ENCODE results near the gene AOPEP.

Gene AOPEP

DNA sequence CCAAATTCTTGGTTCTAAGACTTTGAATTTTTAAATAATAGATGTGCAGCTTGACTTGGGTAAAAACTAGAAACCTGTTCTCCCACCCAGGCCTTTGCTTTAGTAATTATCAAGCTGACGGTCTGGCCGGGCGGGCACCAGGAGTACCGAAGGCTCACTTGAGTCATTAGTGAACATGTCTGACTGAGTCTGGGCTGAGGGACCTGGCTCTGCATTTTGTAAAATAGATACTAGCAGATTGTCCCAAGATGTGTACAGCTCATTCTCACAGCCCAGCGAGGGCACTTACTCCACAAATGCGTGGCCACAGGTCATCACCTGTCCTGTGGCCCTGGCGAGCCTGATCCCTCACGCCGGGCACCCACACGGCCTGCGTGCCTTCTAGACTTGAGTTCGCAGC is 374.8 kb downstream of the AOPEP start:
- TF ChIP-seq CTCF (IDR thresholded peaks at IDR 0.05; ENCODE audit: low read depth, low read length) = no peak
- DNase-seq (ENCODE audit: extremely low read depth, low read depth) = no peak

DNA sequence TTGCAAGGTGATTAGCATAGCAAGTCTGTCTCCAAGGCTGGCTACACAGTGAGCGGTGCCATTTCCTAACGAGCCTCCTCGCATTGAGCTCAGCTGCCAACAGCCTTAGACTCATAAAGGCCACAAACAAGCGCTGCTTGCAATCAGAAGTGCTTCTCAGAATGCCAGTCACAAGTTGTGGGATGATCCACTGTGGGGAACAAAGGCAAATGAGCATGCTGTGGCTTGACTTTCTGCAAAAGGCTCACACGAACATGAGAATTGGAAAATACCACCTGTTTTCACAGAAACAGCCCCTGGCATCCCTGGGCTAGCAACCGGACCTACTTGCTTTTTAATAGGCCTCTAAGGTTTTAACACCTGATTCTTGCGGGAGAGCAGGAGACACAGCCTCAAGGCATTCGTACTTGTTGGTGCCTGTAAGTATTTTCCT is 375.5 kb downstream of the AOPEP start:
- no peak for DNase-seq (ENCODE audit: extremely low read depth, low read depth)
- TF ChIP-seq CTCF (IDR thresholded peaks at IDR 0.05; ENCODE audit: low read depth, low read length) = no peak

GRCh38 chr9:95102572-95102971 is 376.1 kb downstream of the AOPEP start:
- TF ChIP-seq CTCF (IDR thresholded peaks at IDR 0.05; ENCODE audit: low read depth, low read length) = no peak
- DNase-seq (ENCODE audit: extremely low read depth, low read depth) = no peak

DNA sequence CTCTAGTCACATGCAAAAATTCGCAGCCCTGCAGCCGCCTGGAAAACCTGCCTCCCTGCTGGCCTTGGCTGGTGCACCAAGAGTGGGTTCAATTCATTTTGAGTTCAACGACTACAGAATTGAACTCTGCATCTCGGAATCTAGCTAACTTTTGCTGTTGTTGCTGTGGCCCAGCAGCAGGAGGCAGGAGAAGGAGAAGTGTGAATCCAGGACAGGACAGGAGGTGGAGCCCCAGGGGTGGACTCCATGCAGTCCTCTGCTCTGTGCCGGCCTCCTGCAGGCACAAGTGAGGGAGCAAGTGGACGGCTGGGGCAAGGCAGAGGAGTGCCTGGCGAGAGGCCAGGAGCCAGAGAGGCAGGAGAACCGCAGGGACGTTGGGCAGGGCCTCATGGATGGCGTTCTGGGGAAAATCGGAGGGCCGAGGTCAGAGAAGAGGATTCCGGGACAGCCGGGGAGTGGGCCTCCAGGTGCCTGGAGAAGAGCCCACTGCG is 376.8 kb downstream of the AOPEP start:
- peak; percentile 10 for TF ChIP-seq CTCF (IDR thresholded peaks at IDR 0.05; ENCODE audit: low read depth, low read length)
- DNase-seq (ENCODE audit: extremely low read depth, low read depth) = no peak

DNA sequence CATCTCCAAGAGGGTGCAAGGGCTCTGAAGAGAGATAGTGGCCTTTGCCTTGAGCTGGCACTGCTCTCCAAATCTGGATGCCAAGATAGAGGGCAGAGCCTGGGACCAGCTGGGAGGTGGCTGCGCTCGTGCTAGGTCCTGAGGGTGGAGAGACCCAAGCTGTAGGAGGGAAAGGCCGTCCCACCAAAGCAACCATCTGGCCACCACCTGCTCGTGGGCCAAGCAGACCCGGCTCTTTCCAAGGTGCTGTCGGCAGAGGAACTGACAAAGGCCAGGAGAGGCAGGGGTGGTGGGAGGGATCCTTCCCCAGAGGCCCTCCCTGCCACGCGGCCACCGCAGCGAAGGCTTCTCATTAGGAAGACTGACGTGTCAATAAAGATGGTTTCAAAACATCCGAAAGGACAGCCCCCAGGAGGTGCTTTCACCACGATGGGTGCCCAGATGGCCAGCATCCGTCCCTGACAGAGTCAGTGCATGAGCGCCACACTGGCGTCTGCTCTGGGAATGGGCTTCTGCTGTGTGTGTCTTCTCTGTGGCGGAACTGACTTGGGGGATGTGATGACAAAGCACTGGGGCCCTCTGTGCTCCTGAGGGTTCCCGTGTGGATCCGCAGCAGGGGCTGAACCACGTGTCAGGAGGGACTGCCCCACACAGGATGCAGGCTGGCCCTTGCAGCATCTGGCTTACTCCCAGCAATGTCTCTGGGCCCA is 377.5 kb downstream of the AOPEP start:
- no peak for TF ChIP-seq CTCF (IDR thresholded peaks at IDR 0.05; ENCODE audit: low read depth, low read length)
- DNase-seq (ENCODE audit: extremely low read depth, low read depth) = no peak

GRCh38 chr9:95104581-95104960 is 378.1 kb downstream of the AOPEP start:
- no peak for TF ChIP-seq CTCF (IDR thresholded peaks at IDR 0.05; ENCODE audit: low read depth, low read length)

DNA sequence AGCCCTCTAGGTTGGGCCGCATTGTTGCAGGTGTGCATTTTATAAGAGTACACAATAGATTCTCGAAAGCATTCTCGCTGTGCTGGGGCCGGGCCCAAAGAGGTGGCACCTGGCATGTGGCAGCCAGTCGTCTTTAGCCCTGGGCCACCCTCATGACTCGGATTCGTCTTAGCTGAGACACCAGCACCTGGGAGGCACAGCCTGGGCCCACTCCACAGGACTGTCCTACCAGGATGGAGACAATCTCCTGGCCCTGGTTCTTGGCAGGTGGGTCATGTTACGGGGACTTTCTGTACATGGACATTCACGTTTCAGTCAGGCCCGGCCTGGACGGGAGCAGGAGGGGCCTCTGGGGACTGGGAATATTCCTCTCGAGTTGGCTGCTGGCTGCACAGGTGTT is 378.5 kb downstream of the AOPEP start:
- DNase-seq (ENCODE audit: extremely low read depth, low read depth) = no peak
- TF ChIP-seq CTCF (IDR thresholded peaks at IDR 0.05; ENCODE audit: low read depth, low read length) = no peak

More at GRCh38 chr9:95104581-95104960, 378.1 kb downstream of the AOPEP start:
- DNase-seq (ENCODE audit: extremely low read depth, low read depth) = no peak
